GM12801 (cell line): Measurements from ENCODE around the gene USP24.

Source experiments
- CTCF ChIP-seq: IDR thresholded peaks from one replicate; pipeline ENCODE4 v1.5.1; 2011; ENCODE audit warnings: control low read depth; ENCODE audit not compliant: insufficient read length; ENCODE audit errors: extremely low read depth

USP24 gene

GRCh38 chr1:55081188-55081904, 133.8 kb downstream of the USP24 start:
- TF ChIP-seq CTCF: no peak

GRCh38 chr1:55079651-55080050, 135.5 kb downstream of the USP24 start:
- TF ChIP-seq CTCF: no peak

GRCh38 chr1:55078470-55078869, 136.7 kb downstream of the USP24 start:
- TF ChIP-seq CTCF: no peak

- no peak for TF ChIP-seq CTCF
These were observed 138.8 kb downstream of the USP24 start for GRCh38 chr1:55076356-55076755.

GRCh38 chr1:55074455-55074854, 140.7 kb downstream of the USP24 start:
- TF ChIP-seq CTCF: no peak

- TF ChIP-seq CTCF: no peak
These were observed 141.8 kb downstream of the USP24 start for GRCh38 chr1:55073187-55073916.

- no peak for TF ChIP-seq CTCF
These were observed 143.7 kb downstream of the USP24 start for GRCh38 chr1:55071477-55071876.
